B cell (primary cell): ENCODE results near the gene ACE.

ENCODE experiments used
- EZH2 ChIP-seq: IDR thresholded peaks from 2 replicates; pipeline ENCODE4 v1.6.1; 2012; ENCODE audit warnings: borderline replicate concordance, low read depth, mild to moderate bottlenecking, moderate library complexity, low read length; ENCODE audit not compliant: insufficient read depth, poor library complexity, severe bottlenecking
- TF ChIP-seq, protein P1 (sequence below): fragments of 200-600 bp; IDR thresholded peaks from one replicate; pipeline ENCODE4 v1.8.0; 2022; ENCODE audit warnings: antibody characterized with exemption, mild to moderate bottlenecking

DNA sequence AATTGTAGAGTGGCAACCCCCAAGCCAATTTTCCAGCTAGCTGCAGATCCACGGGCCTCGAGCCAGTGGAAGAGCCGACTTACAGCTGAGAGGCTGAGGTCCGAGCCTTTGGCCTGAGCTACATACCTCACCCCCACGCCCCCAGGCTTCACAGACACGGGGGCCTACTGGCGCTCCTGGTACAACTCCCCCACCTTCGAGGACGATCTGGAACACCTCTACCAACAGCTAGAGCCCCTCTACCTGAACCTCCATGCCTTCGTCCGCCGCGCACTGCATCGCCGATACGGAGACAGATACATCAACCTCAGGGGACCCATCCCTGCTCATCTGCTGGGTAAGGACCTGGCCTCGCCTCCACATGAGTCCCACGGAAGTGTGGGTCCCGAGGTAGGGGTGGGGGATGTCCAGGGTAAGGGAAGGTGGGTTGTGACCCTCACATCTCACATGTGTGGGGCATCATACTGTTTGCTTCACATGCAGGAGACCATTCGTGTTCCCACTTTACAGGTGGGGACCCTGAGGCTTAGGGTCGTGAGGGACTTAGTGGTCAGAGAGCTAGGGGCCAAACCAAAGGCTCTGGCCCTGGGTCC lies 3.4 kb downstream of the ACE start:
- TF ChIP-seq, protein P1, sequence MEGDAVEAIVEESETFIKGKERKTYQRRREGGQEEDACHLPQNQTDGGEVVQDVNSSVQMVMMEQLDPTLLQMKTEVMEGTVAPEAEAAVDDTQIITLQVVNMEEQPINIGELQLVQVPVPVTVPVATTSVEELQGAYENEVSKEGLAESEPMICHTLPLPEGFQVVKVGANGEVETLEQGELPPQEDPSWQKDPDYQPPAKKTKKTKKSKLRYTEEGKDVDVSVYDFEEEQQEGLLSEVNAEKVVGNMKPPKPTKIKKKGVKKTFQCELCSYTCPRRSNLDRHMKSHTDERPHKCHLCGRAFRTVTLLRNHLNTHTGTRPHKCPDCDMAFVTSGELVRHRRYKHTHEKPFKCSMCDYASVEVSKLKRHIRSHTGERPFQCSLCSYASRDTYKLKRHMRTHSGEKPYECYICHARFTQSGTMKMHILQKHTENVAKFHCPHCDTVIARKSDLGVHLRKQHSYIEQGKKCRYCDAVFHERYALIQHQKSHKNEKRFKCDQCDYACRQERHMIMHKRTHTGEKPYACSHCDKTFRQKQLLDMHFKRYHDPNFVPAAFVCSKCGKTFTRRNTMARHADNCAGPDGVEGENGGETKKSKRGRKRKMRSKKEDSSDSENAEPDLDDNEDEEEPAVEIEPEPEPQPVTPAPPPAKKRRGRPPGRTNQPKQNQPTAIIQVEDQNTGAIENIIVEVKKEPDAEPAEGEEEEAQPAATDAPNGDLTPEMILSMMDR = no peak
- TF ChIP-seq EZH2 = no peak
